ENCODE measurements around the gene SRGAP3. TPM values are rescaled to one million over a fixed set of nuclear protein-coding genes. Genes with fewer than 3 reads are reported as not detected.

The SRGAP3 gene
- total RNA-seq, 1 experiment from 2014 or later: 17.9 TPM

GRCh38 chr3:8964436-8965370, 284.7 kb downstream of the SRGAP3 start (continued):
- TF ChIP-seq ZNF138 (CRISPR knock-in tag; conservative IDR thresholded peaks at IDR 0.05) (no peak), RELA (CRISPR knock-in tag; IDR thresholded peaks at IDR 0.05; ENCODE audit: borderline replicate concordance) (no peak)

- CTCF ChIA-PET: interaction anchor here (1.6 kb wide), 1 partner anchor 25 kb away, joined by 4 read pairs; no protein-coding TSS in a partner anchor
- no peaks in the 10 kb centered on the region for H3K9me3 Mint-ChIP-seq
- TF ChIP-seq, protein P1, sequence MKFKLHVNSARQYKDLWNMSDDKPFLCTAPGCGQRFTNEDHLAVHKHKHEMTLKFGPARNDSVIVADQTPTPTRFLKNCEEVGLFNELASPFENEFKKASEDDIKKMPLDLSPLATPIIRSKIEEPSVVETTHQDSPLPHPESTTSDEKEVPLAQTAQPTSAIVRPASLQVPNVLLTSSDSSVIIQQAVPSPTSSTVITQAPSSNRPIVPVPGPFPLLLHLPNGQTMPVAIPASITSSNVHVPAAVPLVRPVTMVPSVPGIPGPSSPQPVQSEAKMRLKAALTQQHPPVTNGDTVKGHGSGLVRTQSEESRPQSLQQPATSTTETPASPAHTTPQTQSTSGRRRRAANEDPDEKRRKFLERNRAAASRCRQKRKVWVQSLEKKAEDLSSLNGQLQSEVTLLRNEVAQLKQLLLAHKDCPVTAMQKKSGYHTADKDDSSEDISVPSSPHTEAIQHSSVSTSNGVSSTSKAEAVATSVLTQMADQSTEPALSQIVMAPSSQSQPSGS (CRISPR knock-in tag; IDR thresholded peaks at IDR 0.05; ENCODE audit: borderline replicate concordance, low read depth): no peak
- TF ChIP-seq ETV6 (CRISPR knock-in tag; IDR thresholded peaks at IDR 0.05) (peak; percentile 69), OVOL2 (CRISPR knock-in tag; IDR thresholded peaks at IDR 0.05; ENCODE audit: borderline replicate concordance) (no peak), MXD4 (CRISPR knock-in tag; IDR thresholded peaks at IDR 0.05; ENCODE audit: borderline replicate concordance) (no peak), NR1H2 (CRISPR knock-in tag; IDR thresholded peaks at IDR 0.05) (no peak), ZNF317 (CRISPR knock-in tag; IDR thresholded peaks at IDR 0.05; ENCODE audit: borderline replicate concordance, low read depth) (no peak), IRF2 (CRISPR knock-in tag; IDR thresholded peaks at IDR 0.05; ENCODE audit: borderline replicate concordance, low read depth) (no peak), ZNF671 (CRISPR knock-in tag; IDR thresholded peaks at IDR 0.05) (no peak), SMAD4 (CRISPR knock-in tag; IDR thresholded peaks at IDR 0.05) (no peak), PREB (CRISPR knock-in tag; IDR thresholded peaks at IDR 0.05; ENCODE audit: borderline replicate concordance) (no peak), ZNF138 (CRISPR knock-in tag; conservative IDR thresholded peaks at IDR 0.05) (no peak), GTF2I (CRISPR knock-in tag; conservative IDR thresholded peaks at IDR 0.05) (no peak), KAT7 (CRISPR knock-in tag; IDR thresholded peaks at IDR 0.05; ENCODE audit: borderline replicate concordance) (no peak), E2F4 (CRISPR knock-in tag; IDR thresholded peaks at IDR 0.05; ENCODE audit: borderline replicate concordance, low read depth) (peak; percentile 87; the same call in 1 of the 2 replicates), SP1 (CRISPR knock-in tag; conservative IDR thresholded peaks at IDR 0.05) (peak; percentile 73), NR3C1 (CRISPR knock-in tag; conservative IDR thresholded peaks at IDR 0.05; ENCODE audit: low read depth) (no peak), TEAD1 (CRISPR knock-in tag; IDR thresholded peaks at IDR 0.05) (peak; percentile 50; the same call in 1 of the 2 replicates), ZNF121 (CRISPR knock-in tag; IDR thresholded peaks at IDR 0.05) (no peak), JUN (CRISPR knock-in tag; IDR thresholded peaks at IDR 0.05) (no peak)
- TF ChIP-seq, protein P2, sequence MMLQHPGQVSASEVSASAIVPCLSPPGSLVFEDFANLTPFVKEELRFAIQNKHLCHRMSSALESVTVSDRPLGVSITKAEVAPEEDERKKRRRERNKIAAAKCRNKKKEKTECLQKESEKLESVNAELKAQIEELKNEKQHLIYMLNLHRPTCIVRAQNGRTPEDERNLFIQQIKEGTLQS (CRISPR knock-in tag; conservative IDR thresholded peaks at IDR 0.05): no peak
- TF ChIP-seq, protein P3, sequence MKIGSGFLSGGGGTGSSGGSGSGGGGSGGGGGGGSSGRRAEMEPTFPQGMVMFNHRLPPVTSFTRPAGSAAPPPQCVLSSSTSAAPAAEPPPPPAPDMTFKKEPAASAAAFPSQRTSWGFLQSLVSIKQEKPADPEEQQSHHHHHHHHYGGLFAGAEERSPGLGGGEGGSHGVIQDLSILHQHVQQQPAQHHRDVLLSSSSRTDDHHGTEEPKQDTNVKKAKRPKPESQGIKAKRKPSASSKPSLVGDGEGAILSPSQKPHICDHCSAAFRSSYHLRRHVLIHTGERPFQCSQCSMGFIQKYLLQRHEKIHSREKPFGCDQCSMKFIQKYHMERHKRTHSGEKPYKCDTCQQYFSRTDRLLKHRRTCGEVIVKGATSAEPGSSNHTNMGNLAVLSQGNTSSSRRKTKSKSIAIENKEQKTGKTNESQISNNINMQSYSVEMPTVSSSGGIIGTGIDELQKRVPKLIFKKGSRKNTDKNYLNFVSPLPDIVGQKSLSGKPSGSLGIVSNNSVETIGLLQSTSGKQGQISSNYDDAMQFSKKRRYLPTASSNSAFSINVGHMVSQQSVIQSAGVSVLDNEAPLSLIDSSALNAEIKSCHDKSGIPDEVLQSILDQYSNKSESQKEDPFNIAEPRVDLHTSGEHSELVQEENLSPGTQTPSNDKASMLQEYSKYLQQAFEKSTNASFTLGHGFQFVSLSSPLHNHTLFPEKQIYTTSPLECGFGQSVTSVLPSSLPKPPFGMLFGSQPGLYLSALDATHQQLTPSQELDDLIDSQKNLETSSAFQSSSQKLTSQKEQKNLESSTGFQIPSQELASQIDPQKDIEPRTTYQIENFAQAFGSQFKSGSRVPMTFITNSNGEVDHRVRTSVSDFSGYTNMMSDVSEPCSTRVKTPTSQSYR (CRISPR knock-in tag; IDR thresholded peaks at IDR 0.05): no peak
- TF ChIP-seq, protein P4, sequence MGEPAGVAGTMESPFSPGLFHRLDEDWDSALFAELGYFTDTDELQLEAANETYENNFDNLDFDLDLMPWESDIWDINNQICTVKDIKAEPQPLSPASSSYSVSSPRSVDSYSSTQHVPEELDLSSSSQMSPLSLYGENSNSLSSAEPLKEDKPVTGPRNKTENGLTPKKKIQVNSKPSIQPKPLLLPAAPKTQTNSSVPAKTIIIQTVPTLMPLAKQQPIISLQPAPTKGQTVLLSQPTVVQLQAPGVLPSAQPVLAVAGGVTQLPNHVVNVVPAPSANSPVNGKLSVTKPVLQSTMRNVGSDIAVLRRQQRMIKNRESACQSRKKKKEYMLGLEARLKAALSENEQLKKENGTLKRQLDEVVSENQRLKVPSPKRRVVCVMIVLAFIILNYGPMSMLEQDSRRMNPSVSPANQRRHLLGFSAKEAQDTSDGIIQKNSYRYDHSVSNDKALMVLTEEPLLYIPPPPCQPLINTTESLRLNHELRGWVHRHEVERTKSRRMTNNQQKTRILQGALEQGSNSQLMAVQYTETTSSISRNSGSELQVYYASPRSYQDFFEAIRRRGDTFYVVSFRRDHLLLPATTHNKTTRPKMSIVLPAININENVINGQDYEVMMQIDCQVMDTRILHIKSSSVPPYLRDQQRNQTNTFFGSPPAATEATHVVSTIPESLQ (CRISPR knock-in tag; IDR thresholded peaks at IDR 0.05): no peak
- TF ChIP-seq, protein P5, sequence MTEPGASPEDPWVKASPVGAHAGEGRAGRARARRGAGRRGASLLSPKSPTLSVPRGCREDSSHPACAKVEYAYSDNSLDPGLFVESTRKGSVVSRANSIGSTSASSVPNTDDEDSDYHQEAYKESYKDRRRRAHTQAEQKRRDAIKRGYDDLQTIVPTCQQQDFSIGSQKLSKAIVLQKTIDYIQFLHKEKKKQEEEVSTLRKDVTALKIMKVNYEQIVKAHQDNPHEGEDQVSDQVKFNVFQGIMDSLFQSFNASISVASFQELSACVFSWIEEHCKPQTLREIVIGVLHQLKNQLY (CRISPR knock-in tag; IDR thresholded peaks at IDR 0.05): no peak
These were observed 286.2 kb downstream of the SRGAP3 start, which contains the start of gene RAD18 for GRCh38 chr3:8963137-8963853. Gene RAD18 (minus strand): TSS chr3:8963472. CDS start chr3:8963385, 87 bp downstream.

More at GRCh38 chr3:8963137-8963853, 286.2 kb downstream of the SRGAP3 start, which contains the start of gene RAD18:
- POLR2A ChIA-PET: interaction anchor here (0.6 kb wide), 1 partner anchor 422 kb away, joined by 3 read pairs; no protein-coding TSS in a partner anchor
- Mint-ChIP-seq H3K4me1 (peaks cover 33% of the 10 kb centered on the region), H3K27me3 (ENCODE audit: low read depth) (no peaks in the 10 kb centered on the region; the same call in 1 of the 2 replicates), H3K36me3 (peaks cover 8% of the 10 kb centered on the region), H3K27ac (peak within 1 kb of the TSS; percentile 87), H3K4me3 (peak within 1 kb of the TSS; percentile 95)
- peak; percentile 80 for ATAC-seq
- DNase-seq (ENCODE audit: low spot score): peak; percentile 96

All from WTC11 (cell line).